Measurements from ENCODE around the gene YPEL1. TPM values are rescaled to one million over a fixed set of nuclear protein-coding genes. Genes with fewer than 3 reads are reported as not detected.
A peak's percentile ranks its signal among the peaks of the same experiment; 100 is the strongest.

Gene YPEL1
- total and polyA plus RNA-seq, 2 of the 8 experiments (the other 6 are each of a cell fraction or from before 2014, with no cell fraction given) = 6.0 to 6.7 TPM

GRCh38 chr22:21651521-21652009 lies 84.0 kb downstream of the YPEL1 start:
- Histone ChIP-seq H2BK120ac (replicated peaks; ENCODE audit: low read depth, low read length) (peak overlapping the region; percentile 51), H4K91ac (replicated peaks; ENCODE audit: insufficient read length, low read length) (peak overlapping the region; percentile 84), H3K79me1 (ENCODE audit: low read depth, low read length) (peaks cover 7% of the 10 kb centered on the region; the same call in 1 of the 2 replicates), H4K20me1 (replicated peaks in 1 of 2; ENCODE audit: control insufficient read depth in 1 of 2, insufficient read depth in 2 of 2, low read length in 2 of 2) (peaks cover 7 to 11% of the 10 kb centered on the region in 2 experiments), H3K4me1 (replicated peaks in 1 of 4; ENCODE audit: control insufficient read depth in 3 of 4, insufficient read depth in 4 of 4, low read length in 3 of 4) (peaks cover 3 to 16% (median 7%) of the 10 kb centered on the region in 4 experiments), H3K56ac (replicated peaks; ENCODE audit: insufficient read length, low read depth, low read length) (peak overlapping the region; percentile 94), H3K27ac (ENCODE audit: low read depth, low read length) (peak overlapping the region; percentile 52; the same call in 1 of the 2 replicates), H2BK20ac (ENCODE audit: low read length) (no peak overlapping the region), H3K27me3 (replicated peaks in 1 of 4; ENCODE audit: control insufficient read depth in 3 of 4, extremely low read depth in 1 of 4, insufficient read depth in 3 of 4, low read length in 3 of 4) (no peaks in the 10 kb centered on the region), H2AK5ac (ENCODE audit: low read depth, low read length) (no peak overlapping the region), H2BK5ac (ENCODE audit: low read depth, low read length) (peak overlapping the region; percentile 46; the same call in 1 of the 2 replicates), H3K36me3 (ENCODE audit: control insufficient read depth in 2 of 4, insufficient read depth in 4 of 4, low read length in 3 of 4) (peaks cover 10 to 17% (median 14%) of the 10 kb centered on the region in 4 experiments; a peak in 6 of 8 replicates), H3K23ac (ENCODE audit: insufficient read length) (no peak overlapping the region), H2BK15ac (ENCODE audit: low read length) (peak overlapping the region; percentile 88; the same call in 1 of the 2 replicates), H3K23me2 (ENCODE audit: low read depth, low read length) (peaks cover 5% of the 10 kb centered on the region; the same call in 1 of the 2 replicates), H3K4me3 (ENCODE audit: extremely low read depth in 1 of 4, insufficient read depth in 2 of 4, low read depth in 3 of 4, low read length in 4 of 4) (peak overlapping the region; percentile 78 to 98 (median 81)), H3K4me2 (ENCODE audit: insufficient read depth in 1 of 2, low read depth in 2 of 2, low read length in 2 of 2) (peak overlapping the region; percentile 68 to 97), H3K9me3 (ENCODE audit: insufficient read depth in 2 of 2, low read depth in 1 of 2, low read length in 1 of 2) (no peaks in the 10 kb centered on the region), H2BK12ac (ENCODE audit: low read depth, low read length) (no peak overlapping the region), H4K8ac (ENCODE audit: extremely low read depth, insufficient read depth, low read length) (peak overlapping the region; percentile 92), H3K4ac (replicated peaks; ENCODE audit: insufficient read length, low read depth, low read length) (peak overlapping the region; percentile 84), H3K18ac (ENCODE audit: extremely low read depth, low read length) (peak overlapping the region; percentile 87), H3K79me2 (ENCODE audit: control insufficient read depth in 1 of 2, insufficient read depth in 2 of 2, low read length in 2 of 2) (peaks cover 0 to 4% of the 10 kb centered on the region in 2 experiments; a peak in 1 of 4 replicates), H2AFZ (ENCODE audit: low read length) (peak overlapping the region; percentile 6; the same call in 1 of the 2 replicates), H3K14ac (ENCODE audit: insufficient read length) (no peak overlapping the region), H4K5ac (ENCODE audit: insufficient read length, low read depth, low read length) (peak overlapping the region; percentile 84), H3K9ac (replicated peaks in 1 of 4; ENCODE audit: extremely low read depth in 1 of 4, low read depth in 3 of 4, low read length in 3 of 4) (peak overlapping the region in 2 of 4 experiments; percentile 48 to 78; a peak in 4 of 7 replicates)
- ChIA-PET POLR2A (ENCODE audit: partially characterized antibody) (interaction anchor here (0.7 to 5.9 kb wide), 7 partner anchors 9 to 79 kb away, joined by 3 to 42 read pairs (median 4); partner anchors contain the start of genes PPIL2 and SDF2L1), CTCF (ENCODE audit: partially characterized antibody) (interaction anchor here (0.7 to 22.2 kb wide), 3 partner anchors 9 to 89 kb away, joined by 4 to 499 read pairs (median 22); partner anchors contain the start of genes CCDC116, SDF2L1 and YDJC)
- DNase-seq (ENCODE audit: low read depth in 1 of 2, low spot score in 2 of 2) (no peak), FAIRE-seq (no peak)
- 1% methylated on average over 28 of the region's 29 CpGs; no CpG with 5 or more reads in 1 of the 2 experiments for WGBS, 2 experiments (ENCODE audit: extremely low coverage in 1 of 2, insufficient coverage in 1 of 2, insufficient read length in 1 of 2, insufficient replicate concordance in 2 of 2, low coverage in 1 of 2, low lambda C conversion rate in 2 of 2, missing lambda C conversion rate in 1 of 2)
- TF ChIP-seq SAP30 (IDR thresholded peaks at IDR 0.05; ENCODE audit: insufficient read depth, insufficient replicate concordance, low read length) (peak; percentile 40), CTBP2 (IDR thresholded peaks at IDR 0.05; ENCODE audit: borderline replicate concordance, insufficient read depth, insufficient read length, low read length) (no peak), EP300 (IDR thresholded peaks at IDR 0.05; ENCODE audit: borderline replicate concordance in 1 of 2, low read depth in 2 of 2, low read length in 2 of 2) (no peak), ATF2 (IDR thresholded peaks at IDR 0.05; ENCODE audit: low read length) (no peak), SRF (IDR thresholded peaks at IDR 0.05; ENCODE audit: low read depth, low read length) (no peak), CHD2 (IDR thresholded peaks at IDR 0.05; ENCODE audit: low read length) (no peak), RXRA (IDR thresholded peaks at IDR 0.05; ENCODE audit: insufficient read depth, low read depth, low read length) (no peak)
- TF ChIP-seq, protein P1, sequence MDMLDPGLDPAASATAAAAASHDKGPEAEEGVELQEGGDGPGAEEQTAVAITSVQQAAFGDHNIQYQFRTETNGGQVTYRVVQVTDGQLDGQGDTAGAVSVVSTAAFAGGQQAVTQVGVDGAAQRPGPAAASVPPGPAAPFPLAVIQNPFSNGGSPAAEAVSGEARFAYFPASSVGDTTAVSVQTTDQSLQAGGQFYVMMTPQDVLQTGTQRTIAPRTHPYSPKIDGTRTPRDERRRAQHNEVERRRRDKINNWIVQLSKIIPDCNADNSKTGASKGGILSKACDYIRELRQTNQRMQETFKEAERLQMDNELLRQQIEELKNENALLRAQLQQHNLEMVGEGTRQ (IDR thresholded peaks at IDR 0.05; ENCODE audit: low read length) = no peak

Data from H1 (cell line).